CD1c-positive myeloid dendritic cell (primary cell): ENCODE measurements around the gene PLCXD1.
A peak's percentile ranks its signal among the peaks of the same experiment; 100 is the strongest.
"Not testable (repeated sequence)": the region's sequence is repeated elsewhere in the genome, so short reads cannot be mapped to it uniquely, and the experiment has no call there.

Experiments
- DNase-seq: peaks from one replicate; pipeline ENCODE4 v3.0.0-alpha.2; 2016; ENCODE audit errors: extremely low spot score

The PLCXD1 gene

DNA sequence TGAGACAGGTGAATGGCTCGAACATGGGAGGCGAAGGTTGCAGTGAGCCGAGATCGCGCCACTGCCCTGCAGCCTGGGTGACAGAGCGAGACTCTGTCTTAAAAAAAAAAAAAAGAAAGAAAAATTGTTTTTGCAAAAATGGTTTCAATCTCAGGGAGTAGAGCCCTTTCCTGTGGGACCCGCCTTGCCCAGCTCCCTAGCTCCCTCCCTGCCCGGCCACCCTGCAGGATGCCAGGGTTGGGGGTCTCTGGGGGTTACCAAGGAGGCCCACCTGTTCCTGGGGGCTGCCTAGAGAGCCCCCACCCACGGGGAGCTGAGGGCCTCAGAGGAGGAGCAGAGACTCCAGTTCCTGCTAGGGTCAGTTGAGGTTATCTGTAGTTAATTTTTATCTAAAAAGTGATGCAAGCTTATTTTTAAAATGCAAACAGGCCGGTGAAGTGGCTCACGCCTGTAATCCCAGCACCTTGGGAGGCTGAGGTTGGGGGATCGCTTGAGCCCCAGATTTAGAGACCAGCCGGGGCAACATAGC is 18.7 kb upstream of the PLCXD1 start:
- no peak for DNase-seq

DNA sequence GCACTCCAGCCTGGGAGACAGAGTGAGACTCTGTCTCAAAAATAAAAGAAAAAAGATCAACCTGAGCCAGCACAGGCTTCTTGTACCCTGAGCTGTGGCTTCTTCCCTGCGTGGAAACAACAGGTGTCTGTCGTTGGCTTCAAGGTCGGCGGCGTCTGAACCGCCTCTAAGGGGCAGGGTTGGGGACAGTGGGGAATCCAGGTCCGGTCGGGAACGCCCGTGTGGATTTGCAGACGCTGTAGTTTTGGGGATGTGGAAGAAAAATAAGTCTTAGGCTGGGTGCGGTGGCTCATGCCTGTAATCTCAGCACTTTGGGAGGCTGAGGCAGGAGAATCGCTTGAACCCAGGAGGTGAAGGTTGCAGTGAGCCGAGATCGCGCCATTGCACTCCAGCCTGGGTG is 17.2 kb upstream of the PLCXD1 start:
- not testable (repeated sequence) for DNase-seq

DNA sequence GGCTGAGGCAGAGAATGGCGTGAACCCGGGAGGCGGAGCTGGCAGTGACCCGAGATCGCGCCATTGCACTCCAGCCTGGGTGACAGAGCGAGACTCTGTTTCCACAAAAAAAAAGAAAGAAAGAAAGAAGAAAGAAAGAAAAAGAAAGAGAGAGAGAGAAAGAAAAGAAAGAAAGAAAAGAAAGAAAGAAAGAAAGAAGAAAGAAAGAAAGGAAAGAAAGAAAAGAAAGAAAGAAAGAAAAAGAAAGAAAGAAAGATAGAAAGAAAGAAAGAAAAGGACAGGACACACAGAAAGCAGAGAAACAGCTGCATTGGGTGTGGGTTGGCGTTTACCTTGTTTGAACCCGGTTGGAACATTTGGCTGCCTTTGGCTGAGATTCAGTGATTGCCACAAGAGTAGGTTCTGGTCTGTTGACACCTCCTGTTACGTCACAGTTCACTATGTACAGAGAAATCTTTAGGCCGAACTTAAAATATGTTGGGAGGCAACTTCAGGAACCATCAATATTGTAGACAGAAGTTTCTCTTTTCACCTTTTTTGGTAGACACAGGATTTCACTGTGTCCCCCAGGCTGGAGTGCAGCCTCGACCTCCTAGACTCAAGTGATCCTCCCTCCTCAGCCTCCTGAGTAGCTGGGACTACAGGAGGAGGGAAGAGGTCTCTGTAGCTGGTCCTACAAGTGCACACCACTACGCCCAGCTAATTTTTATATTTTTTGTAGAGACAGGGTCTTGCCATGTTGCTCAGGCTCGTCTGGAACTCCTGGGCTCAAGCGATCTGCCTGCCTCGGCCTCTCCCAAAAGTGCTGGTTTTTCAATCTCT is 16.3 kb upstream of the PLCXD1 start:
- DNase-seq, result no peak

DNA sequence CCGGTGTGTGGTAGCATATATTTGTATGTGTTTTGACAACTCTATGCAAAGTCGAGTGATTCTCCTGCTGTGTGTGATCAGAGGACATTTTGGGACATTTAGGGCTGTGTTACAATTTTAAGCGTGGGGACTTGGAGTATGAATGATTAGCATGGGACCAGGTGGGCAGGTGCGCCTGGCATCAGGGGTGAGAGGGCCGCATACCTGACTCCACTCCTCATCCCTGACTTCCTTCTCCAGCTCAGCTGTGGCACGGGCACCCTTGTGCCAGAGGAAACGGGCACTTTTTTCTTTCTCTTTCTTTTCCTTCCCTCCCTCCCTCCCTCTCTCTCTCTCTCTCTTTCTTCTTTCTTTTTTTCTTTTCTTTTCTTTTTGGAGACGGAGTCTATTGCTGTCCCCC is 15.7 kb upstream of the PLCXD1 start:
- DNase-seq, result no peak

DNA sequence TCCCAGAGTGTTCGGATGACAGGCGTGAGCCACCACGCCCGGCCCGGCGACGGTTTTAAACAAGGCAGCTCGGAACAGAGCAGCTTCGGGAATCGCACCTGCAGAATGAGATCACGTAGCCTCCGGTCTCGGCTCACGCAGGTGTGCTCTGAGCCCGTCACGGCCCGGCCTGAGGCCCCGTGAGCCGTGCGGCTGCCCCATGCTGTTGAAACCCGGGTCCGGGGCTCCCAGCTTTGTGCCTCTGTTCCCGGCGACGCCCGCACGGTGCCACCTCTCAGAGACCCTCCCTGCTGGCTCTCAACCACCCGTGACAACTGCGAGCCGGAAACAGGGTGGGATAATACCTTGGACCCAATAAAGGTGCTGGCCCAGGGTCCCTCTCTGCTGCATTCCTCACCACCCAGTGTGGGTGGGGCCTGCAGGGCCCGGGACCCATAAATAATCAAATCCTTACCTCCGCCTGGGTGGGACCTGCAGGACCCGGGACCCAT is 13.4 kb upstream of the PLCXD1 start:
- DNase-seq, result no peak

DNA sequence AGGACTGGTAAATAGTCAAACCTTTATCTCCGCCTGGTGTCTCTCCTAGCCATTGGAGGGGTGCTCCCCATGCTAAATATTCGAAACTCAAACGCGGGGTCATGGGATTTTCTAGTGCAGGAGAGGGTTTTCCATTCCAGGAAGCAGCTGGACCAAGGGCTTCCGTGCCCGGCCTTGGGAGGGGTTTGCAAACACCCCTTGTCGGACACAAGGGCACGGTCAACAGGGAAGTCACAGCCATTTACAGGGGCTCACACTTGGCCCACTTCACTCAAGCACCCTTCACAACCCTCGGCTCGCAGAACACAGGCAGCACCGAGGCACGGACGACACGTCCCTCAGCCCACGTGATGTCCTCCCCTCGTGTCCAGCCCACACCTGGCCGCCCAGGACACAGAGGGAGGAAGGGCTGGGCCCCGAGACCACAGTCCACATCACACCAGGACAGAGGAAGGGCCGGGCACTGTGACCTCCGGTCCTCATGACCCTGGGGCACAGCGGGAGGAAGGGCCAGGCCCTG is 10.3 kb upstream of the PLCXD1 start:
- no peak for DNase-seq

DNA sequence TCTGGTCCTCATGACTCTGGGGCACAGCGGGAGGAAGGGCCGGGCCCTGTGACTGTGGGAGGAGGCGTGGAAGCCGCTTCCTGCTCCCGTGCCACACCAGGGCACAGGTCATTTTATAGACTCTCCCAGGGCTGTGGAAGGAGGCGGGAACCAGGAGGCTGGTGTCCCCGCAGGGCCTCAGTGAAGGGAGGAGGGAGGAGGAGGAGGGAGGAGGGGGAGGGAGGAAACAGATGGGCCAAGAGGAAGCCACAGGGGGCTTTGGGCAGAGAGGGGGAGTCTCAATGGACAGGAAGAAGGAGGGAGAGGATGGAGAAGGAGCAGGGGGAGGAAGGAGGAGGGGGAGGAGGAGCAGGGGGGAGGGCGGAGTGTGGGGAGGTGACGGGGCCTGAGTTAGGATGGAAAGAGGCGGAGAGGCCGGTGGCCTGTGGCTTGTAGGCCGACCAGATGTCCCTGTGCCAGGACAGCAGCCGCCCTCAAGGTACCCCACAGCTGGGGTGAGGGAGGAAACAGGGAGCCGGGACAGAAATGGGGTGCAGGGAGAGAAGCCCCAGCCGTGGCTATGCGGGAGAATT is 6.2 kb upstream of the PLCXD1 start:
- DNase-seq, result peak; percentile 89

DNA sequence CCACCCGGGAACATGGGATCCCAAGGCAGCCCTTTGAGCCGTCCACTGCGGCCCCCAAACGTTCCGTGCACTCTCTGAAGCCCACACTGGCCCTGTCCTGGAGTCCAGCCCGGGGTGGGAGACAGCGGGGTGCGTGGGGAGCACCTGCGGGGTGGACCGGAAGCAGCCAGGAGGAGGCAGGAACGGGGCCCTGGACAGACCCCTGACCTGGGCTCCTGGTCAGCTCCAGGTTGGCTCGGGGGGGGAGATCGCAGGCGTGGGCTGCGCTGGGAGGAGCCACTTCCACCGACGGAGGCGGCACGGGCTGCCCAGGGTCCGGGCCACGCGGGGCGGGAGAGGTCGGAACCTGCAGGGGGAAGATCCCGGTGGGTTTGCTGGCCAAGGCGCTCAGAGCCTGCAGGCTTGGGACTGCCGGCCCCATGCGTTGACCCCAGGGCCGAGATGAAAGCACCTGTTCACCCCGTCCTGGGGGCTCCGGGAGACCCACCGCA is 5.7 kb upstream of the PLCXD1 start:
- no peak for DNase-seq

DNA sequence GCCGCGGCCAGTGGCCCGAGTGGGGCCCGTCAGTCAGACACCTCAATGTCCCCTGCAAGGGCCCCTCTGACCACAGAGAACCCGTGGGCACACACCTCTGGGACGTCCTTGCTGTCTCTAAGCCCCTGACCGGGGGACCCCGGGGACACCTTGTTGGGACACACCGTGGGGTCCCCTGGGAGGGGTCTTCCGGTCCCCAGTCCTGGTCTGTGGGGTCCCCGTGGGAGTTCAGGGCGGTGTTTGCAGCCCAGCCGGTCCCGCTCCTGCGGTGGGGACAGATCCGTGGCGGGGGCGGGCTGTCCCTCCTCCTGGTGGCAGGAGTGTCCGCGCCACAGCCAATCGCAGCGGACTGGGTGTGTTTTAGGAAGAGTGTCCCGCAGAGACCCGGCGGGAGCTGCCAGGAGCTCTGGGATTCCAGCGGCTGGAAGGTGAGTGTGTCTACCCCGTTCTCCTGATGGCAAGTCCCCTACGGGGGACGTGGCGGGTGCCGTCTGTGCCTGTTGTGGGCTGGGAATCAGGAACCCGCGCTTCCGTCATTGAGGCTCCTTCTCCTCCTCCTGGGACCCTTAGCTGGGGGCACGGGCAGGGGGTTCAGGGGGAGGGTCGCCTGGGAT is 5.1 kb upstream of the PLCXD1 start:
- peak; percentile 80 for DNase-seq

DNA sequence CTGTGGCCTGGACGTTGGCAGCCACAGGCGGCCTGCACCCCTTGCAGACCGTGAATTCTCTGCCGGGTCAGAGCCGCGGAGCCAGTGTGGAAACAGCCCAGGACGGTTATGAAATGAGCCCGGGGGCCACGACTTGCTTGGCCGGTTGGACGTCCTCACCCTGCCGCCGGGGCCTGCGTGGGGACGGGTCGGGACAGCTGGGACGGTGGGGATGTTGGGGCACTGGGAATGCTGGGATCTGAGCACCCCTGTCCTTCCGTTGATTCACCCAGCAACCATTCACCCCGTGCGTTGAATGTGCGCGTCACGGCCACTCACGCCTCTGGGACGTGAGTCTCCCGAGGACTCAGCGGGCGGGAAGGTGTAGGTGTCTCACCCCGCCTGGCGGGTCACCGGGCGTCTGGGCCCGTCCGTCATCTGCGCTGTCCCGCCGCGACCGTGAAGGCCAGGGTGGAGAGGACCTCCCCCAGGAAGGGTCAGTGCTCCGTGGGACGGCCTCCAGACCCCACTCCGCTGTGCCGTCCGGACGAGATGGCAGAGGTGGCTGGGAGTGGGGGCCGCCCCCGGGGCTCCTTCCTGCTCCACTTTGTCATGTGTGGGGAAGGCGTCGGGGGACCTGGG is 4.5 kb upstream of the PLCXD1 start:
- peak; percentile 49 for DNase-seq

DNA sequence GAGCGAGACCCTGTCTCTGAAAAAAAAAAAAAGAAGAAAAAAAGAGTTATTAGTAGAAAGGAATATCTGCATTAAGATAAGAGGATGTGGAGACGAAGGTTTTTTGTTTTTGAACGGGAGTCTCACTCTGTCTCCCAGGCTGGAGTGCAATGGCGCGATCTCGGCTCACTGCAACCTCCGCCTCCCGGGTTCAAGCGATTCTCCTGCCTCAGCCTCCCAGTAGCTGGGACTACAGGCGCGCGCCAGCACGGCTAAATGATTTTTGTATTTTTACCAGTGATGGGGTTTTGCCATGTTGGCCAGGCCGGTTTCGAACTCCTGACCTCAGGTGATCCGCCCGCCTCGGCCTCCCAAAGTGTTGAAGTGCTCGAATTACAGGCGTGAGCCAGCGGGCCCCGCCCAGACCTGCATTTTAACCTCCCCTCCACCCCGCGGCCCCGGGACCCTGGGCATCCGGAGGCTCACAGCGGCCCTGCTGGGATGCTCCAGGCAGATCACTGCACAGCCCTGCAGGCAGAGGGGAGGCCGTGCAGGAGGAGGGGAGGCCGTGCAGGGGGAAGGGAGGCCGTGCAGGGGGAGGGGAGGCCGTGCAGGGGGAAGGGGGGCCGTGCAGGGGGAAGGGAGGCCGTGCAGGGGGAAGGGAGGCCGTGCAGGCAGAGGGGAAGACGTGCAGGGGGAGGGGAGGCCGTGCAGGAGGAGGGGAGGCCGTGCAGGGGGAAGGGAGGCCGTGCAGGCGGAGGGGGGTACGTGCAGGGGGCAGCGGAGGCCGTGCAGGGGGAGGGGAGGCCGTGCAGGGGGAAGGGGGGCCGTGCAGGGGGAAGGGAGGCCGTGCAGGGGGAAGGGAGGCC is 1.2 kb upstream of the PLCXD1 start:
- not testable (repeated sequence) for DNase-seq

DNA sequence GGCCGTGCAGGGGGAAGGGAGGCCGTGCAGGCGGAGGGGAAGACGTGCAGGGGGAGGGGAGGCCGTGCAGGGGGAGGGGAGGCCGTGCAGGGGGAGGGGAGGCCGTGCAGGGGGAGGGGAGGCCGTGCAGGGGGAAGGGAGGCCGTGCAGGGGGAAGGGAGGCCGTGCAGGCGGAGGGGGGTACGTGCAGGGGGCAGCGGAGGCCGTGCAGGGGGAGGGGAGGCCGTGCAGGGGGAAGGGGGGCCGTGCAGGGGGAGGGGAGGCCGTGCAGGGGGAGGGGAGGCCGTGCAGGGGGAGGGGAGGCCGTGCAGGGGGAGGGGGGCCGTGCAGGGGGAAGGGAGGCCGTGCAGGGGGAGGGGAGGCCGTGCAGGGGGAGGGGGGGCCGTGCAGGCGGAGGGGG is 459 bp upstream of the PLCXD1 start:
- not testable (repeated sequence) for DNase-seq

DNA sequence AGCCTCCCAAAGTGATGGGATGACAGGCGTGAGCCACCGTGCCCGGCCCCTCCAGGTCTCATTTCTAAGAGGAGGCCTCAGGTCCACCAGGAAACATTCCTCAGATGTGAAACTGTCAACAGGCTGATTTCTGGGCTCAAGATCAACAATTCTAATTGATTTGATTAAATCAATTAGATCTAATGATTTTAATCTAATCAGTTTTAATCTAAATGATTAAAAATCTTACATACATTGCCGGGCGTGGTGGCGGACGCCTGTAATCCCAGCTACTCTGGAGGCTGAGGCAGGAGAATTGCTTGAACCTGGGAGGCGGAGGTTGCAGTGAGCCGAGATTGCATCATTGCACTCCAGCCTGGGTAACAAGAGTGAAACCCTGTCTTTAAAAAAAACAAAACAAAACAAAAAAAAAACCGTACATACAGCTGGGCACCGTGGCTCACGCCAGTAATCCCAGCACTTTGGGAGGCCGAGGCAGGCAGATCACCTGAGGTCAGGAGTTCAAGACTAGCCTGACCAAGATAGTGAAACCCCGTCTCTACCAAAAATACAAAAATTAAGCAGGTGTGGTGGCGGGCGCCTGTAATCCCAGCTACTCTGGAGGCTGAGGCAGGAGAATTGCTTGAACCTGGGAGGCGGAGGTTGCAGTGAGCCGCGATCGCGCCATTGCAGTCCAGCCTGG is 960 bp downstream of the PLCXD1 start:
- DNase-seq, result not testable (repeated sequence)

DNA sequence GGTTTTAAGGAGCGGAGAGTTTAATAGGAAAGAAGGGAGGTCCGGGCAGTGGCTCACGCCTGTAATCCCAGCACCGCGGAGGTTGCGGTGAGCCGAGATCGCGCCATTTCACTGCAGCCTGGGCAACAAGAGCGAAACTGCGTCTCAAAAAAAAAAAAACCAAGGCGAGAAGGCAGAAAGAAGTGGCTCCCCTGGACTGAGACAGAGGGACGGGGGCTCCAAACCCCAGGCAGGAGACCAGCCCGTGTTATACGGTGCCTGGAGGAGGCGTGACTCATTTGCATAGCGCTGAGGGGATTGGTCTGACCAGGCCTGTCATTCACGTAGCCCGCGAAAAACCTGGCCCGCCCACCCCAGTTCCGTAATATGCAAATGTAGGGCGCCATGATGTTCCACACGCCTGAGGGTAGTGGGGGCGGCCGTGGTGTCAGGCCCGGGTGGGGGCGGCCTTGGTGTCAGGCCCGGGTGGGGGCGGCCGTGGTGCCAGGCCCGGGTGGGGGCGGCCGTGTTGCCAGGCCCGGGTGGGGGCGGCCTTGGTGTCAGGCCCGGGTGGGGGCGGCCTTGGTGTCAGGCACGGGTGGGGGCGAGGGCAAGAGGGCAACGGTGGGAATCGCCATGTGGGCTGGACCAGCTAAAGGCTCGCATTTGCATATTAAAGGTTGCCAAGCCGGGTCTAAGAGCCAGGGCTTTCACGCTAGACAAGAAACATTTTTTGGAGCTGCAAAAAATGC is 2.1 kb downstream of the PLCXD1 start:
- DNase-seq, result peak; percentile 93

DNA sequence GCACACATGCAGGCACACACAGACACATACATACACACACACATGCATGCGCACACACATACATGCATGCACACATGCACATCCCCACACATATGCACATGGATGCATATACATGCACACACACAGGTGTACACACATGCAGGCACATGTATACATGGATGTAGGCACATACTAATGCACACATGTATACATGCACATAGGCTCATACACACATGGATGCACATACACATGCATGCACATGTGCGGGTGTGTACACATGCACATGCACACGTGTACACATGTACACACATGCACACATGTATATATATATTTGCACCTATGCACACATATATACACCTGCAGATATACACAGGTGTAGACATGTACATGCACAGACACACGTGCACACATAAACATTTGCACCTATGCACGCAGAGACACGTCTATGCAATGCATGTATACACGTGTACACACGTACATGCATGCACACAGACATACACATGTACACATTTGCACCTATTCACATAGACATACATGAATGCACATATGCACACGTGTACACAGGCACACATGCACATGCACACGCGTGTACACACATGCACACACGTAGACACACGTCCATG is 4.0 kb downstream of the PLCXD1 start:
- no peak for DNase-seq

DNA sequence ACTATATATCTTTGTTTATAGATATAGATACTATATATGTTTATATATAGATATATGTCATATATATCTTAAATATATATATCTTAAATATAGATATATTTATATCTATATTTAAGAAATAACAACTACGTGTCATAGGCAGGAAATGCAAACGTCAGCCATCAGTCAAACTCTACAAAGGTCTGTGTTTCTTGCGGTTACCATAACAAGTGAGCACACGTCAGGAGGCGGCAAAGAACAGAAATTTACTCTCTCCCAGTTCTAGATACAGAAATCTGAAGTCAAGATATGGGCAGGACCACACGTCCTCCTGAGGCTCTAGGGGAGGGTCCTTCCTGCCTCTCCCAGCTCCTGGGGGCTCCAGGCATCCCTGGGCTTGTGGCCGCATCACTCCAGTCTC is 6.5 kb downstream of the PLCXD1 start:
- no peak for DNase-seq

DNA sequence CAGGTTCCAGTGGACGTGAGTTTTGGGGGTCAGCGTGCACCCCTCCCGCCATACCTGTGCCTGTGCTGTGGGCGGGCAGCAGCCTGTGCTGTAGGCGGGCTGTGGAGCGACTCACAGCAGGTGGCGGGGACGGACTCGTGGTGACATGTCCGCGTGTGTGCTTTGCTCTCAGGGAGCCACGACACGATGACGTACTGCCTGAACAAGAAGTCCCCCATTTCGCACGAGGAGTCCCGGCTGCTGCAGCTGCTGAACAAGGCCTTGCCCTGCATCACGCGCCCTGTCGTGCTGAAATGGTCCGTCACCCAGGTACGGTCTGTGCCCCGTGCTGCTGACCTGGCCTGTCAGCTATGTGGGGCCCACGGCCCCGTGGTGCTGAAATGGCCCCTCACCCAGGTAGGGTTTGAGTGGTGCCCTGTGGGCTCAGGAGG is 7.4 kb downstream of the PLCXD1 start:
- DNase-seq, result no peak

DNA sequence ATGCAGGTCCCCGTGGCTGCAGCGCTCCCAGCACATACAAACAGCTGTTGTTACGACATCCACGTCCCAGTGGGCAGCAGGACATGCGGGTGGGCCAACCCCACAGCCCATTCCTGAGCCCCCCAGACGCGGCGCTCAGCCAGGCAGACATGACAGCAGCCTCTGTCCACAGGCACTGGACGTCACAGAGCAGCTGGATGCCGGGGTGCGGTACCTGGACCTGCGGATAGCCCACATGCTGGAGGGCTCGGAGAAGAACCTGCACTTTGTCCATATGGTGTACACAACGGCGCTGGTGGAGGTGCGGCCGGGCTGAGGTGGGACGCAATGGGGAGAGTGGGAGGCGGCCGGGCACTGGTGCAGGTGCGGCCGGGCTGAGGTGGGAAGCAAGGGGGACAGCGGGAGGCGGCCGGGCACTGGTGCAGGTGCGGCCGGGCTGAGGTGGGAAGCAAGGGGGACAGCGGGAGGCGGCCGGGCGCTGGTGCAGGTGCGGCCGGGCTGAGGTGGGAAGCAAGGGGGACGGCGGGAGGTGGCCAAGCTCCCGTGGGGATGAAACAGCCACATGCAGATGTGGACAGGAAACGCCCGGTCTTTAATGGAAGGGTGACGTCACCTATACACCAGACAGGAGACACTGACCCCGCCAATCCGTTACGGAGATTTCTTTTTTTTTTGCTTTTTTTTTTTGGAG is 9.4 kb downstream of the PLCXD1 start:
- no peak for DNase-seq
